Liver (tissue), 9 donors: ENCODE data around the gene MAF. TPM values are rescaled to one million over a fixed set of nuclear protein-coding genes. Genes with fewer than 3 reads are reported as not detected.

Experiments used
- DNase-seq: peaks from one replicate; pipeline ENCODE4 v3.0.0-alpha.2; 2017; ENCODE audit warnings: low spot score
- H3K27ac ChIP-seq, 2 donors: one replicate each; pipeline ENCODE4 v1.7.0; 2013; ENCODE audit warnings: inconsistent platforms in 2 of 2, low read length in 2 of 2, control low read depth in 1 of 2, low read depth in 1 of 2, mild to moderate bottlenecking in 1 of 2
- H3K27me3 ChIP-seq, 4 donors: one replicate each; pipeline versions ENCODE4 v1.6.1 to v1.7.0; 2013; ENCODE audit warnings: low read length in 3 of 4, inconsistent platforms in 1 of 4, mild to moderate bottlenecking in 1 of 4, moderate library complexity in 1 of 4; ENCODE audit not compliant: control insufficient read depth in 4 of 4, insufficient read depth in 4 of 4
- H3K36me3 ChIP-seq, 4 donors: one replicate each; pipeline versions ENCODE4 v1.6.1 to v1.7.0; 2013; ENCODE audit warnings: low read length in 3 of 4, mild to moderate bottlenecking in 3 of 4, low read depth in 1 of 4, moderate library complexity in 1 of 4; ENCODE audit not compliant: control insufficient read depth in 4 of 4, insufficient read depth in 3 of 4
- H3K4me1 ChIP-seq, 4 donors: one replicate each; pipeline versions ENCODE4 v1.6.1 to v1.7.0; 2013; ENCODE audit warnings: low read length in 3 of 4, mild to moderate bottlenecking in 3 of 4, moderate library complexity in 1 of 4; ENCODE audit not compliant: control insufficient read depth in 4 of 4, insufficient read depth in 4 of 4
- H3K4me3 ChIP-seq, 3 donors: one replicate each; pipeline versions ENCODE4 v1.6.1 to v1.7.0; 2013; ENCODE audit warnings: low read length in 3 of 3, control low read depth in 1 of 3, low read depth in 1 of 3, mild to moderate bottlenecking in 1 of 3
- H3K9ac ChIP-seq, 2 donors: one replicate each; pipeline ENCODE4 v1.7.0; 2013; ENCODE audit warnings: low read length in 2 of 2, mild to moderate bottlenecking in 2 of 2, moderate library complexity in 2 of 2, control low read depth in 1 of 2, low read depth in 1 of 2
- H3K9me3 ChIP-seq, 4 donors: one replicate each; pipeline versions ENCODE4 v1.6.1 to v1.7.0; 2013; ENCODE audit warnings: low read length in 3 of 4; ENCODE audit not compliant: control insufficient read depth in 4 of 4
- ATF3 ChIP-seq: IDR thresholded peaks from 2 replicates; pipeline ENCODE4 v1.6.1; 2016; ENCODE audit warnings: antibody characterized with exemption
- EGR1 ChIP-seq, 2 donors: IDR thresholded peaks; 2 replicates each; pipeline ENCODE4 v1.6.1; 2016 to 2018; ENCODE audit warnings: antibody characterized with exemption in 2 of 2, low read depth in 2 of 2
- FOXA1 ChIP-seq: IDR thresholded peaks from 2 replicates; pipeline ENCODE4 v1.6.1; 2016; ENCODE audit warnings: antibody characterized with exemption
- FOXA2 ChIP-seq: IDR thresholded peaks from 2 replicates; pipeline ENCODE4 v1.6.1; 2016; ENCODE audit warnings: antibody characterized with exemption
- GABPA ChIP-seq, 2 donors: IDR thresholded peaks in 1 of 2; conservative IDR thresholded peaks in 1 of 2; 2 replicates each; pipeline ENCODE4 v1.6.1; 2016; ENCODE audit warnings: antibody characterized with exemption in 2 of 2, mild to moderate bottlenecking in 1 of 2, moderate library complexity in 1 of 2
- HNF4A ChIP-seq, 2 donors: conservative IDR thresholded peaks; 2 replicates each; pipeline ENCODE4 v1.6.1; 2016; ENCODE audit warnings: antibody characterized with exemption in 2 of 2, mild to moderate bottlenecking in 2 of 2
- HNF4G ChIP-seq: IDR thresholded peaks from 2 replicates; pipeline ENCODE4 v1.6.1; 2016; ENCODE audit warnings: antibody characterized with exemption
- JUND ChIP-seq, 2 donors: IDR thresholded peaks; 2 replicates each; pipeline ENCODE4 v1.6.1; 2016; ENCODE audit warnings: antibody characterized with exemption in 2 of 2
- NR2F2 ChIP-seq: IDR thresholded peaks from 2 replicates; pipeline ENCODE4 v1.6.1; 2016; ENCODE audit warnings: antibody characterized with exemption
- RAD21 ChIP-seq, 2 donors: IDR thresholded peaks; 2 replicates each; pipeline ENCODE4 v1.6.1; 2016; ENCODE audit warnings: antibody characterized with exemption in 2 of 2, mild to moderate bottlenecking in 2 of 2
- RXRA ChIP-seq, 2 donors: IDR thresholded peaks; 2 replicates each; pipeline ENCODE4 v1.6.1; 2017 to 2018; ENCODE audit warnings: antibody characterized with exemption in 2 of 2, mild to moderate bottlenecking in 1 of 2
- SP1 ChIP-seq: IDR thresholded peaks from 2 replicates; pipeline ENCODE4 v1.6.1; 2018; ENCODE audit warnings: antibody characterized with exemption, mild to moderate bottlenecking
- TAF1 ChIP-seq: conservative IDR thresholded peaks from 2 replicates; pipeline ENCODE4 v1.6.1; 2016; ENCODE audit warnings: antibody characterized with exemption, mild to moderate bottlenecking
- YY1 ChIP-seq: IDR thresholded peaks from 2 replicates; pipeline ENCODE4 v1.6.1; 2016; ENCODE audit warnings: antibody characterized with exemption, mild to moderate bottlenecking
- WGBS: extraction: QIAGEN DNeasy Blood & Tissue Kit; methylation state at CpG from one replicate; pipeline ENCODE4 v1.1.7; 2013; 5-methylcytosine and 5-hydroxymethylcytosine counted together
- polyA plus RNA-seq, 2 donors: library from polyadenylated mRNA; stranded (reverse) in 1 of 2; unstranded in 1 of 2; fragments of 200-250 nt in 1 of 2; fragments of >200 nt in 1 of 2; fragmentation: Nextera tagmentation in 1 of 2; extraction: Ambion mirVana in 1 of 2; gene quantifications; one replicate each; pipeline versions ENCODE4 v1.2.1 to v1.2.3, GENCODE V29; 2013 to 2015
- total RNA-seq, 2 donors: library from RNA; depleted of rRNA; stranded (reverse); fragments of >200 nt; gene quantifications; one replicate each; pipeline ENCODE4 v1.2.3, GENCODE V29; 2014
- TF ChIP-seq, protein P1 (sequence below): IDR thresholded peaks from 2 replicates; pipeline ENCODE4 v1.6.1; 2016; ENCODE audit warnings: antibody characterized with exemption, mild to moderate bottlenecking
- TF ChIP-seq, protein P2 (sequence below): IDR thresholded peaks from 2 replicates; pipeline ENCODE4 v1.6.1; 2016; ENCODE audit warnings: antibody characterized with exemption
- TF ChIP-seq, protein P3 (sequence below): fragments of 150-350 bp; IDR thresholded peaks from 2 replicates; pipeline ENCODE4 v1.5.1; 2017; ENCODE audit warnings: improper control_type of control experiment, low read depth, low read length; ENCODE audit not compliant: missing input control
- TF ChIP-seq, protein P4 (sequence below): IDR thresholded peaks from 2 replicates; pipeline ENCODE4 v1.6.1; 2016; ENCODE audit warnings: antibody characterized with exemption
- donor health status: healthy.
- donor health status: healthy.
- donor health status: healthy.
- donor health status: healthy.
- donor health status: healthy.

The MAF gene
- total and polyA plus RNA-seq, 4 donors = 9.7 to 20.9 (median 16.7) TPM

DNA sequence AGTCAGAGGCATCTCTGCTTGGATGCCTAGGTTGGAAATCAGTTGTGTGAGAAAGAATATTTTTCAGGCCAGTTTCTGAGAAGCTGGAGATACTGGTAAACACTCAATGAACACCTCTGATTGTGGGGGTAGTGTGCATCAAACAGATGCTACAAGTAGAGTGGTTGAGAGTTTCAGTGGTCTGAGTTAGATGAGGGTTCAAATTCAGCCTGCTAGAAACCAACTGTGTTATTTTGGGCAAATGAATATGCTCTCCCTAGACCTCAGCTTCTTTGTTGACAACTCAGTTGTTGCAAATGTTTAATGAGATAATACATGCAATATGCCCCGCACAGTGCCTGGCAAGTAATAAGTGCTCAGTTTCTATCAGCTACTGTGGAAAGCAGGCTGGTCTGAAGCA, 25.2 kb upstream of the MAF start:
- Histone ChIP-seq H3K36me3 (no peaks in the 10 kb centered on the region), H3K27me3 (no peaks in the 10 kb centered on the region), H3K4me3 (no peak overlapping the region), H3K4me1 (no peaks in the 10 kb centered on the region), H3K27ac (no peak overlapping the region), H3K9ac (no peak overlapping the region), H3K9me3 (no peaks in the 10 kb centered on the region)
- TF ChIP-seq YY1 = no peak
- 94% methylated on average over 1 of the region's 1 CpG for WGBS
- DNase-seq = no peak

DNA sequence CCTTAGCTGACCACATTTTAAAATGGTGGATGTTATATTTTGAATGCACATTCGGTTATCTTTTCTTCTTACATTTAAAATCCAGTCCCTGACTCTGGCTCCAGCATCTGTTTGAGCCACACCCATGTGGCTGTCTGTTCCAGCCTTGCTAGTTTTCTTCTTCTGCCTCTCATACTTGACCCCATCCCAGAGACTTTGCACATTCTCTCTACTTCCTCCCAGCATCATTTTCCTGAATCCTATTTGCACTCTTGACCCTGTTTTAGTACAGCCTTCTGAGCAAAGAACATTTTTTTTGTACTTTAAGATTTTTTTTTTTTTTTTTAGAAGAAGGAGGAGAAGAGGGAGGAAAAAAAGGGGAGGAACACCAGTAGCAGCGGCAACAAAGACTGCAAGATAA, 23.3 kb upstream of the MAF start:
- Histone ChIP-seq H3K27me3 (no peaks in the 10 kb centered on the region), H3K4me1 (no peaks in the 10 kb centered on the region), H3K27ac (no peak overlapping the region), H3K4me3 (no peak overlapping the region), H3K9me3 (no peaks in the 10 kb centered on the region), H3K9ac (no peak overlapping the region), H3K36me3 (no peaks in the 10 kb centered on the region)
- DNase-seq = no peak
- WGBS = 80% methylated on average over 2 of the region's 2 CpGs
- TF ChIP-seq RXRA (IDR thresholded peaks at IDR 0.05) = peak; percentile 32
- no peak for TF ChIP-seq FOXA2
- TF ChIP-seq, protein P1, sequence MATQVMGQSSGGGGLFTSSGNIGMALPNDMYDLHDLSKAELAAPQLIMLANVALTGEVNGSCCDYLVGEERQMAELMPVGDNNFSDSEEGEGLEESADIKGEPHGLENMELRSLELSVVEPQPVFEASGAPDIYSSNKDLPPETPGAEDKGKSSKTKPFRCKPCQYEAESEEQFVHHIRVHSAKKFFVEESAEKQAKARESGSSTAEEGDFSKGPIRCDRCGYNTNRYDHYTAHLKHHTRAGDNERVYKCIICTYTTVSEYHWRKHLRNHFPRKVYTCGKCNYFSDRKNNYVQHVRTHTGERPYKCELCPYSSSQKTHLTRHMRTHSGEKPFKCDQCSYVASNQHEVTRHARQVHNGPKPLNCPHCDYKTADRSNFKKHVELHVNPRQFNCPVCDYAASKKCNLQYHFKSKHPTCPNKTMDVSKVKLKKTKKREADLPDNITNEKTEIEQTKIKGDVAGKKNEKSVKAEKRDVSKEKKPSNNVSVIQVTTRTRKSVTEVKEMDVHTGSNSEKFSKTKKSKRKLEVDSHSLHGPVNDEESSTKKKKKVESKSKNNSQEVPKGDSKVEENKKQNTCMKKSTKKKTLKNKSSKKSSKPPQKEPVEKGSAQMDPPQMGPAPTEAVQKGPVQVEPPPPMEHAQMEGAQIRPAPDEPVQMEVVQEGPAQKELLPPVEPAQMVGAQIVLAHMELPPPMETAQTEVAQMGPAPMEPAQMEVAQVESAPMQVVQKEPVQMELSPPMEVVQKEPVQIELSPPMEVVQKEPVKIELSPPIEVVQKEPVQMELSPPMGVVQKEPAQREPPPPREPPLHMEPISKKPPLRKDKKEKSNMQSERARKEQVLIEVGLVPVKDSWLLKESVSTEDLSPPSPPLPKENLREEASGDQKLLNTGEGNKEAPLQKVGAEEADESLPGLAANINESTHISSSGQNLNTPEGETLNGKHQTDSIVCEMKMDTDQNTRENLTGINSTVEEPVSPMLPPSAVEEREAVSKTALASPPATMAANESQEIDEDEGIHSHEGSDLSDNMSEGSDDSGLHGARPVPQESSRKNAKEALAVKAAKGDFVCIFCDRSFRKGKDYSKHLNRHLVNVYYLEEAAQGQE = peak; percentile 11
- TF ChIP-seq NR2F2 = peak; percentile 75

- Histone ChIP-seq H3K4me1 (no peaks in the 10 kb centered on the region), H3K27me3 (no peaks in the 10 kb centered on the region), H3K27ac (no peak overlapping the region), H3K4me3 (no peak overlapping the region), H3K9me3 (no peaks in the 10 kb centered on the region), H3K9ac (no peak overlapping the region), H3K36me3 (no peaks in the 10 kb centered on the region)
- TF ChIP-seq HNF4A (conservative IDR thresholded peaks at IDR 0.05) (no peak), JUND (IDR thresholded peaks at IDR 0.05) (no peak), NR2F2 (no peak), EGR1 (IDR thresholded peaks at IDR 0.05; ENCODE audit: low read depth in 2 of 2) (no peak), ATF3 (no peak), GABPA (IDR thresholded peaks at IDR 0.05 in 1 of 2, conservative IDR thresholded peaks at IDR 0.05 in 1 of 2) (no peak), SP1 (no peak), HNF4G (no peak), FOXA1 (no peak), FOXA2 (no peak), RAD21 (IDR thresholded peaks at IDR 0.05) (no peak), YY1 (no peak), RXRA (IDR thresholded peaks at IDR 0.05) (no peak), TAF1 (no peak)
- TF ChIP-seq, protein P2, sequence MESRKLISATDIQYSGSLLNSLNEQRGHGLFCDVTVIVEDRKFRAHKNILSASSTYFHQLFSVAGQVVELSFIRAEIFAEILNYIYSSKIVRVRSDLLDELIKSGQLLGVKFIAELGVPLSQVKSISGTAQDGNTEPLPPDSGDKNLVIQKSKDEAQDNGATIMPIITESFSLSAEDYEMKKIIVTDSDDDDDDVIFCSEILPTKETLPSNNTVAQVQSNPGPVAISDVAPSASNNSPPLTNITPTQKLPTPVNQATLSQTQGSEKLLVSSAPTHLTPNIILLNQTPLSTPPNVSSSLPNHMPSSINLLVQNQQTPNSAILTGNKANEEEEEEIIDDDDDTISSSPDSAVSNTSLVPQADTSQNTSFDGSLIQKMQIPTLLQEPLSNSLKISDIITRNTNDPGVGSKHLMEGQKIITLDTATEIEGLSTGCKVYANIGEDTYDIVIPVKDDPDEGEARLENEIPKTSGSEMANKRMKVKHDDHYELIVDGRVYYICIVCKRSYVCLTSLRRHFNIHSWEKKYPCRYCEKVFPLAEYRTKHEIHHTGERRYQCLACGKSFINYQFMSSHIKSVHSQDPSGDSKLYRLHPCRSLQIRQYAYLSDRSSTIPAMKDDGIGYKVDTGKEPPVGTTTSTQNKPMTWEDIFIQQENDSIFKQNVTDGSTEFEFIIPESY = no peak
- TF ChIP-seq, protein P3, sequence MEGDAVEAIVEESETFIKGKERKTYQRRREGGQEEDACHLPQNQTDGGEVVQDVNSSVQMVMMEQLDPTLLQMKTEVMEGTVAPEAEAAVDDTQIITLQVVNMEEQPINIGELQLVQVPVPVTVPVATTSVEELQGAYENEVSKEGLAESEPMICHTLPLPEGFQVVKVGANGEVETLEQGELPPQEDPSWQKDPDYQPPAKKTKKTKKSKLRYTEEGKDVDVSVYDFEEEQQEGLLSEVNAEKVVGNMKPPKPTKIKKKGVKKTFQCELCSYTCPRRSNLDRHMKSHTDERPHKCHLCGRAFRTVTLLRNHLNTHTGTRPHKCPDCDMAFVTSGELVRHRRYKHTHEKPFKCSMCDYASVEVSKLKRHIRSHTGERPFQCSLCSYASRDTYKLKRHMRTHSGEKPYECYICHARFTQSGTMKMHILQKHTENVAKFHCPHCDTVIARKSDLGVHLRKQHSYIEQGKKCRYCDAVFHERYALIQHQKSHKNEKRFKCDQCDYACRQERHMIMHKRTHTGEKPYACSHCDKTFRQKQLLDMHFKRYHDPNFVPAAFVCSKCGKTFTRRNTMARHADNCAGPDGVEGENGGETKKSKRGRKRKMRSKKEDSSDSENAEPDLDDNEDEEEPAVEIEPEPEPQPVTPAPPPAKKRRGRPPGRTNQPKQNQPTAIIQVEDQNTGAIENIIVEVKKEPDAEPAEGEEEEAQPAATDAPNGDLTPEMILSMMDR = no peak
- TF ChIP-seq, protein P1 = no peak
- TF ChIP-seq, protein P4, sequence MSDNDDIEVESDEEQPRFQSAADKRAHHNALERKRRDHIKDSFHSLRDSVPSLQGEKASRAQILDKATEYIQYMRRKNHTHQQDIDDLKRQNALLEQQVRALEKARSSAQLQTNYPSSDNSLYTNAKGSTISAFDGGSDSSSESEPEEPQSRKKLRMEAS = no peak
- 76% methylated on average over 9 of the region's 9 CpGs for WGBS
- DNase-seq = no peak
These were observed 22.5 kb upstream of the MAF start for GRCh38 chr16:79623062-79623461.
